ENCODE data around the gene CTSD.

The CTSD gene

DNA sequence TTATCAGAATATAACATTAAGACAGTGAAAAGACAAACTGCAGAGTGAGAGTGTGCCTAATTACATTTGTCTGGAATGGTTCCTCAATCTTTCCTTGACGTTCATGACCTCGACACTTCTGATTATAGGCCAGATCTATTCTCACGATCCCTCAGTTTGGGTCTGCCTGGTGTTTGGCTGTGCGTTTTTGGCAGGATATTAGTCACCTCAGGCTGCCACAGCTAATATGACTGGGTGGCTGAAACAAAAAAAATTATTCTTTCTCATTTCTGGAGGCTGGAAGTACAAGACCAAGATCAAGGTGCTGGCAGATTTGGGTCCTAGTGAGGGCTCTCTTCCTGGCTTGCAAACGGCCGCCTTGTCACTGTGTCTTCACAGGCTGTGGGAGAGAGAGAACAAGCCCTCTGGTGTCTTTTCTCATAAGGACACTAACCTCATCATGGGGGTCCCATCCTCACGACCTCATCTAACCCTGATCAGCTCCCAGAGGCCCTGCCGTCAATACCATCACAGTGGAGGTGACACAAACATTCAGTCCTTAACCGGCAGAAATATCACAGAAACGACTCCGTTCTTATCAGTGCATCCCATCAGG lies 36.5 kb downstream of the CTSD start:
- FAIRE-seq = no peak

GRCh38 chr11:1719781-1720180 lies 43.9 kb downstream of the CTSD start:
- FAIRE-seq = no peak

GRCh38 chr11:1718326-1718725 lies 45.4 kb downstream of the CTSD start:
- no peak for FAIRE-seq

- FAIRE-seq = no peak
These were observed 46.0 kb downstream of the CTSD start for GRCh38 chr11:1717745-1718144.

GRCh38 chr11:1714908-1715885 lies 48.5 kb downstream of the CTSD start:
- no peak for FAIRE-seq

- FAIRE-seq = no peak
These were observed 55.0 kb downstream of the CTSD start for GRCh38 chr11:1708716-1709115.

DNA sequence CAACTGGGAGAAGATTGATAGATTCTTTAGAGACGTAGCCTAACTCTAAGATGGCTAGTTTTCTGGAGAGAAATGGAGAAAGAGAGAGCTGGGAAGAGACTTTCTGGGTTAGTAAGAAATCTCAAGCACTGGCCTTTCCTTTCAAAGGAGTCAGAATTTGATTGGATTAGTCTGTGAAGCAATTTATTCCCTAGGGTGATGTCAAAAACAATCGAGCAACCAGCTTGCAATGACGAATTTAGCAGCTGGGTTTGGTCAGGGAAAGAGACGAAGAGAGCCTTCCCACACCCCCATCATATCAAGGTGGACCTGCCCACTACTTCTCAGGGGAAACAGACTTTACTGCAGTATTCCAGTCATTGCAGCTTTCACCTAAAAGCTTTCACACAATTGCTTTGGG lies 56.0 kb downstream of the CTSD start:
- FAIRE-seq = no peak

DNA sequence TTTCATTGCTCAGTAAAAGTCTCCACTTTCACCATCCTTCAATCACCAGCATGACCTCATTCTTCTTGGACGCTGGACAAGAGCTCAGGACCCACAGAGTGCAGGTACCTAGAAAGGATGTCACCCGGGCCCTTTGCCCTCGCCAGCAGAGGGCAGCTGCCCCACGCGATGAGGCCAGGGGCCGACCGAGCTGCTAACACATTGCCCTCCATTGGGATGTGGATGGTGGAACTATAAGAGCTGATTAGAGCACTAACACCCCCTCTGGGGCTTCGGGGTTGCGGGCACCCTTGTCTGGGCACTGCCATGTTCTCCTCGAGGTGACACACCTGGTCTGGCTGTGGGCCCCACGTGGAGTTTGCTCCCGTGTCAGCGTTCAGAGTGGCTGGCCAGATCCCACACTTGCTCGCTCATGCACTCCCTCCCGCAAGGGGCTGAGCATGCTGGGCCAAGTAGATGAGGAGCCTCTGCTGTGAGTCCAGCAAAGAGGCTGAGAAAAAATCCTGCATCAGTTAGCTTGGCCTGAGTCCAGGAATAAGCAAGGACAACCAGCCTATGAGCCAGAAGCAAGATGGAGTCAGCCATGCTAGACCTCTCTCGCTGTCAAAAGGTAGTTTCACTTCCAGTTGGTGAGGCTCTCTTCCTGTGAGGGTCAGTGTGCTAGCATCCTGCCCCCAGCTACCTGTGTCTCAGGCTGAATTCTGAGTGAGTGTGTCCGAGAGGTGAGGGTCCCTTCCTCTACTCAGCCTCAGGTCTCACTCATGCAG lies 56.9 kb downstream of the CTSD start:
- no peak for FAIRE-seq

GRCh38 chr11:1705126-1706052 lies 58.3 kb downstream of the CTSD start:
- peak; percentile 46 for FAIRE-seq

DNA sequence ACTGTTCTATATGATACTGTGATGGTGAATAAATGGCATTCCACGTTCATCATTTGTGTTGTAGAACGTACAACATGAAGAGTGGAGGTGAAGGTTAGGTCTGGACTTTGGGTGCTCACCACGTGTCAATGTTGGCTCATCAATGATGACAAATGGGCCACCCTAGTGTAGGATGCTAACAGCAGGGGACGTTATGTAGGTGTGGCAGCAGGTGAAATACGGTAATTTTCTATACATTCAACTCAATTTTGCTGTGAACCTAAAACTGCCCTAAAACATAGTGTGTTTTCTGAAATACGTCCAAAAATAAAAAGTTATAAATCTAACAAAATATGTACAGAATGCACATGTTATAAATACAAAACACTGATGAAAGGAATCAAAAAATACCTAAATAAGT lies 60.6 kb downstream of the CTSD start:
- FAIRE-seq = no peak

Measured in A204.1 (cell line).